ENCODE measurements around the gene SLC24A3.
"Not testable (repeated sequence)": the region's sequence is repeated elsewhere in the genome, so short reads cannot be mapped to it uniquely, and the experiment has no call there.

The SLC24A3 gene

DNA sequence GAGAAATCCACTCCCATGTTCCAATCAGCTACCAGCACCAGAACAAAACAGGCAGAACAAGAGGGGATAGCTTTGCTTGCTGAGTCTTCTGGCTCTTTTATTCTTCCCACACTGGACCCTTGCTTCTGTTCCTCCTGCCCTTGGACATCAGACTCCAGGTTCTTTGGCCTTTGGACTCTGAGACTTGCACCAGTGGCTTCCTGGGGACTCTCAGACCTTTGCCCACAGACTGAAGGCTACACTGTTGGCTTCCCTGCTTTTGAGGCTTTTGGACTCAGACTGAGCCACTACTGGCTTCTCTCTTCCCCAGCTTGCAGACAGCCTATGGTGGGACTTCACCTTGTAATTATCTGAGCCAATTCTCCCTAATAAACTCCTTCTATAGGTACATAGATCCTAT lies 403.2 kb downstream of the SLC24A3 start:
- DNase-seq = no peak

- no peak for DNase-seq
Observed at GRCh38 chr20:19616081-19616480, 403.6 kb downstream of the SLC24A3 start.

DNA sequence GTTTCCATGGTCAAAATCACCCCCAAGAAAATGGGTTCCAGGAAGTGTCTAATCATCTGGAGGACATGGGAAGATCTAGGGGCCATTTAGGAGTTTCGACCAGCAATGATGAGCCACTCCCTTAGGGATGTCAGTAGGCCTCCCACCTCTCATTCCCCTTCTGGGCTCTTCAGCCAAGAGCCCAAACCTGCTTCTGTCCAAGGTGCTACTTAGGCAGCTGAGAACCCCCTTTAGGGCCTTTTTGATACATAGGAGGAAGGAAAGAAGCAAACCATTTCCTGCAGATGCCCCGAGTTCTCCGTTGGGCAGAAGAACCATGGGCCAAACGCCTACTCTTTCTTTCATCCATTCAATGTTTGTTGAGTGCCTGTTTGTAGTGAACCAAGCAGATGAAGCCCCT lies 404.2 kb downstream of the SLC24A3 start:
- DNase-seq = no peak

DNA sequence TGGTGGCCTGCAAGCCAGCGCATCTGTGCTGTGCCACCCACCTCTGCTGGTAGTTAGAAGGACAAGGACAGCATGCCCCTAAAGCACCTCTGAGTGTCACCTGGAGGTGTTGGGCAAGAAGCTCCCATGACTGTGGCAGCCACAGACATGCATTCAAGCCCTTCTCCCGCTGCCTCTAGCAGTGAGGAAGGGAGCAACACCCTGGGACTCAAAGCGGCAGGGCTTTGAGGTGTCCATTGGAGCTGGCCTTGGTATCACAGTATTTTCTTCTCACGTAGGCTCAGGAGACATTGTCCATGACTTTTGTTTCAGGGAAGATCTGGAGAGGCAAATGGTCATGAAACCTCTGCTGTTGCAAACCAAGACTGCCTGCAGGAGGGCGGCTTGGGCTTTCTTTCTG lies 404.8 kb downstream of the SLC24A3 start:
- DNase-seq = no peak

GRCh38 chr20:19618711-19619110 lies 406.3 kb downstream of the SLC24A3 start:
- no peak for DNase-seq

DNA sequence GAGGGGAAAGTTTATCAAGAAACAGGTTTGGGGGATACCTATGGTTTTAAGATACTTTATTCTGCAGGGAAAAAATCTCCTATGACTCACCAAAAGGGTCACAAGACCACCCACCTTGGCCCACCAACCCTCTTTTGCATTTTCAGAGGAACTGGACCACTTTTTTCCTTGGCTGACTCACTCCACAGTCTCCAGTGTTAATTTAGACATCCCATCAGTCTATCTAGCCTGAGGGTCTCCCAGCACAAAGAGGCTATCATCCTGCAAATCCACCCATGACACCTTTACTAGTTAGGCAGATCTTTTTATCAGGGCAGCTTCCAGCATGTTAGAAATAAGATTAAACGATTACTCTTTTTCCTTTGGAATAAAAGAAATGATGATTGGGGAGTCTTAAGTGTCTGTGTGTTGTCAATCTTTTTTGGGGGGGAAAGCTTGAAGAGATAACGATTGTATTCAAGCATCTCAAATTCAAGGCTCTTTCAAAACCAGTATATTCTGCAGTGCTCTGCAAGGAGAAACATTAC lies 407.5 kb downstream of the SLC24A3 start:
- no peak for DNase-seq

DNA sequence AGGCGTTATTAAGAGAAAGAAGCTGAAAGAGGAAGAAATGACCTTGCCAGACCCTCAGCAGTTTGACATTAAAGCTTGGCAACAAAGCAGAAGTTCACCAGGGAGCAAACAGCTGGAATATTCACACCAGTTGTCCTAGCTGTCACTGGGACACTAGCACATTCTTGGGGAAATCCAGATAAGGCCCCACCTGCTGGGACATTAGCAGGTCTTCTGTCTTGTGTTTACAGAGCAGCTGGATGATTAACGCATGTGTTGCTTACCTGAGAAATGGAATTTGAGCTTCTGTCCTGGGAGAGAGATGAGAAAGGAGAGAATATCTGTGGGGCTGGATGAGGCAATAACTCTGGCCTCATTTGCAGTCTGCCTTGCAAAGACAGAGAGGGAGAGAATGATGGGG lies 408.0 kb downstream of the SLC24A3 start:
- no peak for DNase-seq

DNA sequence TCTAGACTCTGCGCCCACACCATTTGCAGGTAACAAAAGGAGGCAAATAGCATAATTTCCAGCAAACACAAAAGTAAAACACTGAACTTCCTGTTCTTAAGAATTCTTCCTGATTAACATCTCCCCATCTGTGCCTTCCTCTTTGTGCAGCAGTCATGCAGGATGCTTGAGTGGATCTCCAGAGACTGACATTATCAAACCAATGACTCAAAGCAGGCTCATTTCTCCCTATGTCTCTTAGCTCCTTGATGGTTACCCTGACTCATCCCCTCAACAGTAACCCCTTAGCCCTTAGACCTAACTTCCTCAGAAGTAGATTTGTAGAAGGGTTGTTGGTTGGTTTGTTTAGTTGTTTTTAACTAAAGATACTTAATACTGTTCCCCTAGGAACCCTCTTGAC lies 408.6 kb downstream of the SLC24A3 start:
- DNase-seq = no peak

GRCh38 chr20:19624221-19624965 lies 412.0 kb downstream of the SLC24A3 start:
- no peak for DNase-seq

GRCh38 chr20:19625426-19625825 lies 413.0 kb downstream of the SLC24A3 start:
- DNase-seq = no peak

GRCh38 chr20:19626896-19627295 lies 414.5 kb downstream of the SLC24A3 start:
- no peak for DNase-seq

DNA sequence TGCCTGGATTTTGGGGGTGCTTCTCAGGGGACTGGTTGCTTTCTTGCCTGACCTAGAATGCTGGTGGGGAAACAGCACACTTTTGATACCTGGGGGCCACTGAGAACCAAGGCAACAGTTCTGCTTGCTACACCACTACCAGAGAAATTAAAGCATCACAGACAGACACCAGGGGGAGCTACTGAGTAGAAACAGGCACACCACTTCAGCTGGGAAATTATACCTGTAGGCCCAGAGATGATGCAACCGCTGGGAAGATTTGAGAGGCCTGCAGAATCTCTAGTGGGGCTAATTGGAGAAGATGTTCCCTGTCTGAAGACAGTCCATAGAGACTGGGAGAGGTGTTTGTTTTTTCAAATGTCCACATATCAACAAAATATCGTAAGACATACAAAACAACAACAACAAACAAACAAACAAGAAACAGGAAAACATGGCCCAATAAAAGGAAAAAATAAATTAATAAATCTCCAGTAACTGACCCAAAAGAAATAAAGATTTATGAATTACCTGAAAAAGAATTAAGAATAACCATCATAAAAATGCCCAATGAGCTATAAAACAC lies 416.2 kb downstream of the SLC24A3 start:
- peak; percentile 34 for DNase-seq

- no peak for DNase-seq
Observed at GRCh38 chr20:19631410-19631809, 419.0 kb downstream of the SLC24A3 start.

DNA sequence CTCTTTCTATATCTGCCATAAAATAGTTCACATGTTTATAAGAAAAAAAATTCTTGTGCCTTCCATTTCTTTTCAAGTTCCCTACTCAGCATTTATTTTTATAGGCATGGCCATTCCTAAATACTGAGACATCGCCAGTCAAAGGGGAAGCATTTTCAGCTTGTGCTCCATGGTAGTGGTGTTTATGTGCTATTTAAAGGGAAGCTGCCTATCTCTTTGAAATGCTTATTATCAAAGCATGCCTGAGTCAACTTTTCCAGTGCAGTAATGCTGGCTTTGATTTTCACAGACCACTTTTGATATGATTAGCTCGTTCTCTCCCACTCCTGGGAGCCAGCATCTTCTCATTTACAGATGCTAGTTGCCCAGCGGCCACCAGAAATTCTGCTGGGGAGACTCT lies 421.5 kb downstream of the SLC24A3 start:
- no peak for DNase-seq

GRCh38 chr20:19639471-19640045 lies 427.1 kb downstream of the SLC24A3 start:
- DNase-seq = not testable (repeated sequence)

- no peak for DNase-seq
Observed at GRCh38 chr20:19642860-19643259, 430.4 kb downstream of the SLC24A3 start.

DNA sequence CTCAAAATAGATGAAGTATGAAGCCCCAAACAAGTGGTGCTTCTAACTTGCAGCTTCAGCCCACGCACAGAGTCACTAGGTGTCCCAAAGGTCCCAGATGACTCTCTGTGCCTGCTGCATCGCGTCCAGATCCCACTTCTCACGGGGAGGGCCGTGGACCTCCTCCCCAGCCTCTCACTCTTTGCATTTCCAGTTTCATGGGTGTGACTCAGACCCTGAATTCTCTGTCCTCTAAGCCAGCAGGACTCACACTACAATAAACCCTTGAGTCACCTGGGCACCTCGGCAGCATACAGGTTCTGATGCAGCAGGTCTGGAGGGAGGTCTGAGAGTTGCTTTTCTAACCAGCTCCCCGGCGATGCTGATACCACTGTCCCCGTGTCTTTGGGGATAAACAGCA lies 431.6 kb downstream of the SLC24A3 start:
- DNase-seq = no peak

GRCh38 chr20:19646963-19647362 lies 434.5 kb downstream of the SLC24A3 start:
- DNase-seq = no peak

DNA sequence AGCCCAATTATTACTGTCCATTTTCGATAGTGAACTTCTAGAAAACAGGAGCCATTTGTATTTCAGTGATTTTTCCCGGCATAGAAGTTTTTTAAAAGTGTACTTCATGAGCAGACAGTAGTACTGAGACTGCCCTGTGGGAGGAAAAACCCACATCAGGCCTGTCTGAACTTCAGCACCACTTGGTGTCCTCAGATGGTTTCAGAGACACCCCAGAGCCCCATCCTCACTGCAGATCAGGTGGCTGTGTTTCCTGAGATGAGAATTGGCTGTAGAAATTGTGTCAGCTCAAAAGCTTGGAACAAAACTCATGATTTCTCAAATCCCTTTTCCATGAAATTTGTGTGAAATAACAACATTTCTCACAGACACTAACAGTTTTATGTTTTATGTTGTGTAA lies 435.6 kb downstream of the SLC24A3 start:
- no peak for DNase-seq

DNA sequence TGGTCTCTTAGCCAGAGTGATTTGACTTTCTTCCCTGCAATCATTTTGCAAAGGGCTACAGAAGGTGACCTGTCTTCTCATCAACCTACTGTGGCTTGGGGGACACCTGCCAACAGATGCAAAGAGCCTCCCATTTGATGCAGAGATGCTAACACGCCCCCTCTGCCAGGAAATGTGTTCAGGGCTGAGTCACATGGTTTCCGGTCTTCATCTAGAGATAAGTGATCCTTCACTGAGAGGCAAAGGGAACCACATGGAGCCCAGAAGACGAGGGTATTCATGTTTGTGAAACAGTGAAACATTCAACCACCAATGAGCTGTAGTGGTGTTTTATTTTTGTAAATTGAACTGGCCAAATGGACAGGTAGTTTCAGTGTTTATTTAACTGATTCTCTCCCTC lies 436.6 kb downstream of the SLC24A3 start:
- no peak for DNase-seq

DNA sequence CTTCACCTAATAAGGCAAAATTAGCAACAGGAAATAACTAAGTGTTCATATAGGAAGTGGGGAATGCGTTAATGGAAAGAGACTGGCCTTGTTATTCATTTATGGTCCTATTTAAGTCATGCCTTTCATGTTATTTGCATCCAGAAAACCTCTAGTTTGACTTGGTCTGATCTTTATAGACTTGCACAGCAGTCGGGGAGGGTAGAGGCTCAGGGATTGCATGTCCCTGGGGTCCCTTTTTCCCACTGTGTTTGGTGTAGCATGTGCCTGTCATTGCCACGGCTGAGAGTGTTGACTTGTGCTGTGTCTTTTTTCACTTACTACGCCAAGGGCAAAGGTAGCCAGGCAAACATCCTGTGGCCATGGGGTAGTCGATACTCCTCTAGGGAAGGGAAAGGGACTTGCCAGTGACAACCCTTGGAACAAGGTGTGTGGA lies 440.2 kb downstream of the SLC24A3 start:
- no peak for DNase-seq

GRCh38 chr20:19653327-19653726 lies 440.9 kb downstream of the SLC24A3 start:
- no peak for DNase-seq

- DNase-seq = no peak
Observed at GRCh38 chr20:19654921-19655320, 442.5 kb downstream of the SLC24A3 start.

DNA sequence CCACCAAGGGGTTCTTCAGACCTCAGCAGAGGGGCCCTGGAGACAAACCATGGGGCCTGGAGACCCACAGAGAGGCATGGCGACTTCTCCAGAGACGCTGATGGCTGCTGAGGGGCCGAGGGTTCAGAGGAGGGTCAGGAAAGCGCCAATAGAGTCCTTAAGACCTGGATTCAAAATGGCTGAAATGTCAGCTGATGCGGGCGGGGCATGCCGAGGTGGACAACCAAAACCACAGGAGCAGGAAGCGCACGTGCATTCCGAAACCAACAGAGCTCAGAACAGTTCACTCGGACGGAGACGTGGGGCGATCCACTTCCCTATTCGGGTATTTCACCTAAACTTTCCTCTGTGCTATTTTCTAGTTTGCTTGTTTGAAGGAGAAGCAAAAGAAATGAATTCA lies 445.7 kb downstream of the SLC24A3 start:
- no peak for DNase-seq
